Prostate gland (tissue), 2 donors: Measurements from ENCODE around the gene RTKN. TPM values are rescaled to one million over a fixed set of nuclear protein-coding genes. Genes with fewer than 3 reads are reported as not detected.
A peak's percentile ranks its signal among the peaks of the same experiment; 100 is the strongest.

ENCODE experiments used
- DNase-seq: peaks from one replicate; pipeline ENCODE4 v3.0.0-alpha.2; 2019; ENCODE audit warnings: low spot score
- H3K27ac ChIP-seq, 2 donors: fragments of 200-600 bp; sonication (generic); 2 replicates each; pipeline ENCODE4 v1.5.1; 2017 to 2019
- H3K27me3 ChIP-seq: fragments of 200-600 bp; sonication (generic); replicated peaks from 2 replicates; pipeline ENCODE4 v1.5.1; 2019; ENCODE audit not compliant: insufficient read depth
- H3K36me3 ChIP-seq, 2 donors: fragments of 200-600 bp; sonication (generic); 1 replicate in 1 of 2; 2 replicates in 1 of 2; pipeline versions ENCODE4 v1.5.1 to v1.8.1; 2017 to 2019
- H3K4me1 ChIP-seq: fragments of 200-600 bp; sonication (generic); replicated peaks from 2 replicates; pipeline ENCODE4 v1.5.1; 2019
- H3K4me3 ChIP-seq, 2 donors: fragments of 200-600 bp; sonication (generic); 2 replicates each; pipeline ENCODE4 v1.5.1; 2017 to 2019
- H3K9me3 ChIP-seq: fragments of 200-600 bp; sonication (generic); 2 replicates; pipeline ENCODE4 v1.5.1; 2017
- CTCF ChIP-seq, 4 experiments: fragments of 200-600 bp in 2 of 4; fragments of 450-650 bp in 2 of 4; sonication (generic) in 2 of 4; IDR thresholded peaks; 1 replicate in 3 of 4; 2 replicates in 1 of 4; pipeline ENCODE4 v1.5.1; 2016 to 2019; ENCODE audit warnings: antibody characterized with exemption in 4 of 4, mild to moderate bottlenecking in 2 of 4, moderate library complexity in 2 of 4
- POLR2A ChIP-seq: fragments of 450-650 bp; IDR thresholded peaks from one replicate; pipeline ENCODE4 v1.6.1; 2016; ENCODE audit warnings: antibody characterized with exemption, mild to moderate bottlenecking
- POLR2AphosphoS5 ChIP-seq: sonication (generic); formaldehyde crosslinking; IDR thresholded peaks from one replicate; pipeline ENCODE4 v1.6.1; 2017; ENCODE audit warnings: antibody characterized with exemption
- WGBS: methylation state at CpG from one replicate; pipeline ENCODE4 v1.1.5; 2018; 5-methylcytosine and 5-hydroxymethylcytosine counted together
- intact Hi-C: fragments of 100-400 bp; cut with DNase I; formaldehyde crosslinking; loops from one replicate; pipeline ENCODE4 v1.14.2; 2022
- total RNA-seq, 2 donors: library from RNA; depleted of rRNA; stranded (reverse); fragments of >200 nt; gene quantifications; one replicate each; pipeline ENCODE4 v1.1.0, GENCODE V29; 2016

Gene RTKN
- total RNA-seq, 2 donors from 2014 or later = 24.5 to 26.0 TPM

GRCh38 chr2:74406035-74406434, 35.7 kb downstream of the RTKN start:
- Histone ChIP-seq H3K4me1 (no peaks in the 10 kb centered on the region), H3K27ac (no peak overlapping the region), H3K27me3 (no peaks in the 10 kb centered on the region), H3K4me3 (no peak overlapping the region), H3K36me3 (no peaks in the 10 kb centered on the region), H3K9me3 (no peaks in the 10 kb centered on the region)
- no peak for DNase-seq
- intact Hi-C loops = no loop called here
- TF ChIP-seq POLR2AphosphoS5 = no peak
- no peak for TF ChIP-seq POLR2A
- TF ChIP-seq CTCF (IDR thresholded peaks at IDR 0.05) = no peak

GRCh38 chr2:74401891-74402290, 39.8 kb downstream of the RTKN start:
- no peak for DNase-seq
- no peak for TF ChIP-seq POLR2A
- TF ChIP-seq POLR2AphosphoS5 = no peak
- TF ChIP-seq CTCF (IDR thresholded peaks at IDR 0.05) = no peak
- Histone ChIP-seq H3K27me3 (no peaks in the 10 kb centered on the region), H3K4me1 (no peaks in the 10 kb centered on the region), H3K27ac (no peak overlapping the region), H3K36me3 (no peaks in the 10 kb centered on the region), H3K9me3 (no peaks in the 10 kb centered on the region), H3K4me3 (no peak overlapping the region)
- intact Hi-C loops = no loop called here
- WGBS = 66% methylated on average over 2 of the region's 2 CpGs

- Histone ChIP-seq H3K36me3 (no peaks in the 10 kb centered on the region), H3K27me3 (no peaks in the 10 kb centered on the region), H3K4me3 (no peak overlapping the region), H3K4me1 (no peaks in the 10 kb centered on the region), H3K9me3 (no peaks in the 10 kb centered on the region), H3K27ac (no peak overlapping the region)
- TF ChIP-seq POLR2A = no peak
- no peak for TF ChIP-seq POLR2AphosphoS5
- peak in 2 of 4 experiments; percentile 18 to 23 for TF ChIP-seq CTCF (IDR thresholded peaks at IDR 0.05)
- DNase-seq = no peak
- intact Hi-C loops = no loop called here
These were observed 42.0 kb downstream of the RTKN start for GRCh38 chr2:74399785-74400184.

GRCh38 chr2:74396149-74396548, 45.6 kb downstream of the RTKN start:
- 96% methylated on average over 2 of the region's 2 CpGs for WGBS
- intact Hi-C loops = no loop called here
- Histone ChIP-seq H3K4me1 (no peaks in the 10 kb centered on the region), H3K4me3 (no peak overlapping the region), H3K36me3 (no peaks in the 10 kb centered on the region), H3K9me3 (no peaks in the 10 kb centered on the region), H3K27ac (no peak overlapping the region), H3K27me3 (no peaks in the 10 kb centered on the region)
- no peak for DNase-seq
- TF ChIP-seq CTCF (IDR thresholded peaks at IDR 0.05) (no peak), POLR2AphosphoS5 (no peak), POLR2A (no peak)

GRCh38 chr2:74393525-74393924, 48.2 kb downstream of the RTKN start:
- DNase-seq = no peak
- no peaks in the 10 kb centered on the region for H3K36me3 ChIP-seq
- no peak overlapping the region for H3K4me3 ChIP-seq
- H3K9me3 ChIP-seq = no peaks in the 10 kb centered on the region
- 80% methylated on average over 1 of the region's 1 CpG for WGBS
- H3K4me1 ChIP-seq = peaks cover 6% of the 10 kb centered on the region
- no peak for TF ChIP-seq CTCF (IDR thresholded peaks at IDR 0.05)
- TF ChIP-seq POLR2AphosphoS5 = no peak
- TF ChIP-seq POLR2A = no peak
- H3K27me3 ChIP-seq = no peaks in the 10 kb centered on the region
- intact Hi-C loops = loop anchor here (2.0 kb wide), 1 partner anchor 27 kb away; the partner anchor contains the start of genes C2orf81 and WDR54
- no peak overlapping the region for H3K27ac ChIP-seq
